Measurements from ENCODE around the gene RFWD3. TPM values are rescaled to one million over a fixed set of nuclear protein-coding genes. Genes with fewer than 3 reads are reported as not detected.

RFWD3 gene
- polyA plus RNA-seq, 3 donors: 5.0 to 8.4 (median 8.4) TPM

DNA sequence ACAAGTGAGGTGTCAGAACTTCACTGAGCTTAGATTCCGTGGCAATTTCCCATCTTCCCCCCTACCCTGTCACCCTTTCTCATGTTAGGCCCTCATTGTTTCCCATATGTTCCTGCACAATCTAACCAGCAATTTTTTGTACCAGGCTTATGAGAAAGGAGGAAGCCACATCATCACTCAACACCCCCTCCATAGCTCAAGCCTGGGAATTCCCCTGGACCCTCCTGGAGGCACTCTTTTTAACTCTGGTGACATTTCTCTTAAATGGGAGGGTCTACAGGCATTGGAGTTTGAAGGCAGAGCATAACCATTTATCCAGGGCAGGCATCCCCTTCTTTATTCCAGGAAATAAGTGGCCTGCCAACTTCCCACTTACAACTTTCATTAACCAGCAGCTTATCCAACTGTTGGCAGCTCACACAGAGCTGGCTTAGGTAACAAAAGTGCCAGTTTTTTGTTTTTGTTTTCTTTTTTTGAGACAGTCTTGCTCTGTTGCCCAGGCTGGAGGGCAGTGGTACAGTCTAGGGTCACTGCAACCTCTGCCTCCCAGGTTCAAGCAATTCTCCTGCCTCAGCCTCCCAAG, 49.4 kb downstream of the RFWD3 start:
- TF ChIP-seq, protein P1, sequence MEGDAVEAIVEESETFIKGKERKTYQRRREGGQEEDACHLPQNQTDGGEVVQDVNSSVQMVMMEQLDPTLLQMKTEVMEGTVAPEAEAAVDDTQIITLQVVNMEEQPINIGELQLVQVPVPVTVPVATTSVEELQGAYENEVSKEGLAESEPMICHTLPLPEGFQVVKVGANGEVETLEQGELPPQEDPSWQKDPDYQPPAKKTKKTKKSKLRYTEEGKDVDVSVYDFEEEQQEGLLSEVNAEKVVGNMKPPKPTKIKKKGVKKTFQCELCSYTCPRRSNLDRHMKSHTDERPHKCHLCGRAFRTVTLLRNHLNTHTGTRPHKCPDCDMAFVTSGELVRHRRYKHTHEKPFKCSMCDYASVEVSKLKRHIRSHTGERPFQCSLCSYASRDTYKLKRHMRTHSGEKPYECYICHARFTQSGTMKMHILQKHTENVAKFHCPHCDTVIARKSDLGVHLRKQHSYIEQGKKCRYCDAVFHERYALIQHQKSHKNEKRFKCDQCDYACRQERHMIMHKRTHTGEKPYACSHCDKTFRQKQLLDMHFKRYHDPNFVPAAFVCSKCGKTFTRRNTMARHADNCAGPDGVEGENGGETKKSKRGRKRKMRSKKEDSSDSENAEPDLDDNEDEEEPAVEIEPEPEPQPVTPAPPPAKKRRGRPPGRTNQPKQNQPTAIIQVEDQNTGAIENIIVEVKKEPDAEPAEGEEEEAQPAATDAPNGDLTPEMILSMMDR (IDR thresholded peaks at IDR 0.05): no peak
- H3K27me3 Mint-ChIP-seq (ENCODE audit: low read depth in 3 of 3): peaks cover 0 to 3% (median 0%) of the 10 kb centered on the region in 3 donors

DNA sequence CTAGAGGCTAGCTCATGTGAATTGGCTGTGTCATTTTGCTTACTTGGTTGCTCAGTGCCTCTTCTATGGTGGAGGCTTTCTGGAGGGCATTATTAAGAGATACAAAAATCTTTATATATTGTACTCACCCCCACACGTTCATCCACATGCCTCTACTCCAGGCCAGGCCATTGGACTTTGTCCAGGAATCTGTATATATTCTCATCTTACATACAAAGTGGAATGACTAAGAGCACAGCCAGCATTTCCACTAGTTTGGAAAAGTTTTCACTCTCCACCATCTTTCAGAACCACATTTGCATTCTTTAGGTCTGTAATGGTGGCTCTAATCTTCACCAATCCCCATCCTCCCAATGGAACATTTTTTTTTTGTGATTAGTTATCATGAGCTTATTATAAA, 55.0 kb downstream of the RFWD3 start:
- peaks cover 11 to 14% of the 10 kb centered on the region in 2 donors for H3K36me3 Mint-ChIP-seq
- Histone ChIP-seq H2AFZ (ENCODE audit: insufficient read depth, low read depth, low read length, poor library complexity, severe bottlenecking) (no peak overlapping the region), H4K20me1 (ENCODE audit: insufficient read depth, low read length) (no peaks in the 10 kb centered on the region), H3K36me3 (replicated peaks in 1 of 2; ENCODE audit: control insufficient read depth in 1 of 2, insufficient read depth in 2 of 2, low read length in 2 of 2) (peaks cover 2 to 6% of the 10 kb centered on the region in 2 donors), H3K4me3 (replicated peaks in 1 of 3; ENCODE audit: low read depth in 2 of 3, low read length in 3 of 3) (no peak overlapping the region), H3K4me2 (replicated peaks; ENCODE audit: extremely low read depth, low read length, poor library complexity, severe bottlenecking) (no peak overlapping the region), H3K9me3 (replicated peaks in 1 of 2; ENCODE audit: control insufficient read depth in 1 of 2, insufficient read depth in 1 of 2, low read length in 2 of 2) (no peaks in the 10 kb centered on the region), H3K27me3 (ENCODE audit: control insufficient read depth in 2 of 2, insufficient read depth in 2 of 2, low read length in 2 of 2) (peaks cover 0 to 3% of the 10 kb centered on the region in 2 donors), H3K4me1 (ENCODE audit: control insufficient read depth in 1 of 2, insufficient read depth in 2 of 2, low read length in 2 of 2) (peaks cover 5 to 6% of the 10 kb centered on the region in 2 donors), H3K9ac (ENCODE audit: insufficient read depth, low read length, poor library complexity, severe bottlenecking) (no peak overlapping the region), H3K79me2 (ENCODE audit: insufficient read depth, low read length) (peaks cover 2% of the 10 kb centered on the region), H3K27ac (ENCODE audit: low read depth in 1 of 2, low read length in 2 of 2) (no peak overlapping the region)
- peaks cover 0 to 9% (median 5%) of the 10 kb centered on the region in 3 donors for H3K27me3 Mint-ChIP-seq (ENCODE audit: low read depth in 3 of 3)
- TF ChIP-seq, protein P1 (IDR thresholded peaks at IDR 0.05): no peak
- intact Hi-C loops (cut with micrococcal nuclease): no loop called here
- peak overlapping the region in 2 of 7 donors; percentile 18 to 46 for H3K27ac Mint-ChIP-seq
- no peak for DNase-seq
- no CpG with 5 or more reads among the region's 1 CpG for WGBS (ENCODE audit: insufficient coverage)
- H3K4me3 Mint-ChIP-seq: no peak overlapping the region
- H3K9me3 Mint-ChIP-seq: peaks cover 0 to 7% (median 0%) of the 10 kb centered on the region in 7 donors
- H3K4me1 Mint-ChIP-seq: peaks cover 8% of the 10 kb centered on the region

More for the DNA sequence above, 49.4 kb downstream of the RFWD3 start:
- WGBS (ENCODE audit: insufficient coverage): 100% methylated on average over 1 of the region's 1 CpG
- Mint-ChIP-seq H3K9me3 (no peaks in the 10 kb centered on the region), H3K36me3 (peaks cover 38 to 49% of the 10 kb centered on the region in 2 donors), H3K4me3 (no peak overlapping the region), H3K27ac (peak overlapping the region in 3 of 7 donors; percentile 29 to 54 (median 43)), H3K4me1 (peaks cover 2% of the 10 kb centered on the region)
- Histone ChIP-seq H3K4me2 (replicated peaks; ENCODE audit: extremely low read depth, low read length, poor library complexity, severe bottlenecking) (no peak overlapping the region), H3K4me1 (ENCODE audit: control insufficient read depth in 1 of 2, insufficient read depth in 2 of 2, low read length in 2 of 2) (no peaks in the 10 kb centered on the region), H3K9me3 (replicated peaks in 1 of 2; ENCODE audit: control insufficient read depth in 1 of 2, insufficient read depth in 1 of 2, low read length in 2 of 2) (no peaks in the 10 kb centered on the region), H3K79me2 (ENCODE audit: insufficient read depth, low read length) (no peaks in the 10 kb centered on the region), H2AFZ (ENCODE audit: insufficient read depth, low read depth, low read length, poor library complexity, severe bottlenecking) (no peak overlapping the region), H3K9ac (ENCODE audit: insufficient read depth, low read length, poor library complexity, severe bottlenecking) (no peak overlapping the region), H3K27me3 (ENCODE audit: control insufficient read depth in 2 of 2, insufficient read depth in 2 of 2, low read length in 2 of 2) (no peaks in the 10 kb centered on the region), H3K27ac (ENCODE audit: low read depth in 1 of 2, low read length in 2 of 2) (peak overlapping the region in 1 of 2 donors; percentile 14), H3K36me3 (replicated peaks in 1 of 2; ENCODE audit: control insufficient read depth in 1 of 2, insufficient read depth in 2 of 2, low read length in 2 of 2) (peaks cover 18 to 46% of the 10 kb centered on the region in 2 donors), H4K20me1 (ENCODE audit: insufficient read depth, low read length) (no peaks in the 10 kb centered on the region), H3K4me3 (replicated peaks in 1 of 3; ENCODE audit: low read depth in 2 of 3, low read length in 3 of 3) (no peak overlapping the region)
- intact Hi-C loops (cut with micrococcal nuclease): no loop called here
- DNase-seq: no peak
